Natural killer cell treated with Interleukin-12 subunit alpha and Interleukin-12 subunit beta and Interleukin-15 and Interleukin-18, amount 100 ng/mL, for 72 hours (primary cell): Measurements from ENCODE around the gene UBIAD1. TPM values are rescaled to one million over a fixed set of nuclear protein-coding genes. Genes with fewer than 3 reads are reported as not detected.
"Not testable (repeated sequence)": the region's sequence is repeated elsewhere in the genome, so short reads cannot be mapped to it uniquely, and the experiment has no call there.

ENCODE experiments used
- ATAC-seq, 2 donors: fragments of 150-1000 bp; cut with Tn5 transposase in 1 of 2; sonication (Bioruptor Pico), chemical (Tn5 transposase) in 1 of 2; 2 replicates each; pipeline ENCODE4 v1.10.0; 2021
- DNase-seq: peaks from one replicate; pipeline ENCODE4 v3.0.0; 2022; ENCODE audit warnings: low spot score
- H3K27ac Mint-ChIP-seq, 2 donors: 1 replicate in 1 of 2; 2 replicates in 1 of 2; pipeline ENCODE4 v1.8.0; 2022; ENCODE audit warnings: mixed read lengths in 2 of 2, mild to moderate bottlenecking in 1 of 2, moderate library complexity in 1 of 2
- H3K27me3 Mint-ChIP-seq, 2 donors: 1 replicate in 1 of 2; 2 replicates in 1 of 2; pipeline ENCODE4 v1.8.0; 2022; ENCODE audit warnings: mixed read lengths in 2 of 2
- H3K36me3 Mint-ChIP-seq: one replicate; pipeline ENCODE4 v1.8.0; 2022; ENCODE audit warnings: mixed read lengths
- H3K4me1 Mint-ChIP-seq, 2 donors: 1 replicate in 1 of 2; 2 replicates in 1 of 2; pipeline ENCODE4 v1.8.0; 2022; ENCODE audit warnings: low read depth in 2 of 2, mixed read lengths in 2 of 2, mild to moderate bottlenecking in 1 of 2
- H3K4me3 Mint-ChIP-seq: one replicate; pipeline ENCODE4 v1.8.0; 2022; ENCODE audit warnings: mixed read lengths
- H3K9me3 Mint-ChIP-seq: 2 replicates; pipeline ENCODE4 v1.8.0; 2022; ENCODE audit warnings: mixed read lengths
- total RNA-seq, 2 donors: library from RNA; stranded (reverse); gene quantifications; one replicate each; pipeline ENCODE4 v1.2.3, GENCODE V29; 2022

The UBIAD1 gene
- total RNA-seq, 2 donors from 2014 or later, result 19.0 to 41.8 TPM

- Mint-ChIP-seq H3K9me3 (no peaks in the 10 kb centered on the region), H3K27ac (peak within 1 kb of the TSS; percentile 82 to 97), H3K4me1 (peaks cover 10 to 11% of the 10 kb centered on the region in 2 donors), H3K4me3 (peak within 1 kb of the TSS; percentile 98), H3K36me3 (peaks cover 11% of the 10 kb centered on the region), H3K27me3 (peaks cover 0 to 3% of the 10 kb centered on the region in 2 donors)
- DNase-seq (peak; percentile 98), ATAC-seq (peak; percentile 99)
Measured at GRCh38 chr1:11262171-11263049, 10.6 kb upstream of the UBIAD1 start, which contains the start of gene MTOR. TSS of gene MTOR (minus strand) at chr1:11262551. CDS start at chr1:11259409, 3,142 bp downstream.

GRCh38 chr1:11266268-11267074, 6.5 kb upstream of the UBIAD1 start:
- Mint-ChIP-seq H3K27ac (no peak overlapping the region), H3K9me3 (no peaks in the 10 kb centered on the region), H3K27me3 (peaks cover 0 to 6% of the 10 kb centered on the region in 2 donors), H3K4me1 (peaks cover 8% of the 10 kb centered on the region in 2 donors), H3K4me3 (no peak overlapping the region), H3K36me3 (peaks cover 5% of the 10 kb centered on the region)
- ATAC-seq (no peak), DNase-seq (no peak)

DNA sequence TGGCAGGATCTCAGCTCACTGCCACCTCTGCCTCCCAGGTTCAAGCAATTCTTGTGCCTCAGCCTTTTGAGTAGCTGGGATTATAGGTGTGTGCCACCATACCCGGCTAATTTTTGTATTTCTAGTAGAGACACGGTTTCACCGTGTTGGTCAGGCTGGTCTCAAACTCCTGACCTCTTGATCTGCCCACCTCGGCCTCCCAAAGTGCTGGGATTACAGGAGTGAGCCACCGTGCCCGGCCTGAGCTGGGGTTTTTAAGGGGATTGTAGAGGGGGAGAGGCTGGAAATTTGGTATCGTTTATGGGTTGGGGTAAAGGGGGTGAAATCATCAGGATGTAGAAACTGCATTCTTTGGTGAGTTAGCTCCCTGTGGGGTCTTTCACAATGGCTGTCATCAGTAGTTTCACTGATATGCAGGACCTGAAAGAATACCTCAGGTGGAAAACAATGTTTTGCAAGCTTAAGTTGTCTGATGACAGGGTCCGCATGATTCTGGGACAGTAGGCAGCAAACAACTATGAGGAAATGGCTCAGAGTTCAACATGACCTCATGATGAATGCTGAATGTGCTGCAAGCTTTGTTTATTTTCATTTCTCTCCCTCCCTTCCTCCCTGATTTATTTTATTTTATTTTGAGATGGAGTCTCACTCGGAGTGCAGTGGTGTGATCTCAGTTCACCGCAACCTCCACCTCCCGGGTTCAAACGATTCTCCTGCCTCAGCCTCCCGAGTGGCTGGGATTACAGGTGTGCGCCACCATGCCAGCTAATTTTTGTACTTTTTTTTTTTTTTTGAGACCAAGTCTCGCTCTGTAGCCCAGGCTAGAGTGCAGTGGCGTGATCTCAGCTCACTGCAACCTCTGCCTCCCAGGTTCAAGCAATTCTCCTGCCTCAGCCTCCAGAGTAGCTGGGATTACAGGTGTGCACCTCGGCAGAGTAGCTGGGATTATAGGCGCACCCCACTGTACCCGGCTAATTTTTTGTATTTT, 5.4 kb upstream of the UBIAD1 start:
- not testable (repeated sequence) for H3K27ac Mint-ChIP-seq, H3K4me1 Mint-ChIP-seq, DNase-seq, H3K4me3 Mint-ChIP-seq, H3K9me3 Mint-ChIP-seq, H3K27me3 Mint-ChIP-seq, H3K36me3 Mint-ChIP-seq, ATAC-seq

- peaks cover 12% of the 10 kb centered on the region for H3K36me3 Mint-ChIP-seq
- peaks cover 0 to 1% of the 10 kb centered on the region in 2 donors for H3K27me3 Mint-ChIP-seq
- H3K9me3 Mint-ChIP-seq, result no peaks in the 10 kb centered on the region
- DNase-seq (no peak), ATAC-seq (no peak)
- H3K27ac Mint-ChIP-seq, result peak overlapping the region in 1 of 2 donors; percentile 43
- H3K4me1 Mint-ChIP-seq, result peaks cover 14 to 18% of the 10 kb centered on the region in 2 donors
- peak overlapping the region; percentile 68 for H3K4me3 Mint-ChIP-seq
Measured at GRCh38 chr1:11272544-11272831, 510 bp upstream of the UBIAD1 start.

DNA sequence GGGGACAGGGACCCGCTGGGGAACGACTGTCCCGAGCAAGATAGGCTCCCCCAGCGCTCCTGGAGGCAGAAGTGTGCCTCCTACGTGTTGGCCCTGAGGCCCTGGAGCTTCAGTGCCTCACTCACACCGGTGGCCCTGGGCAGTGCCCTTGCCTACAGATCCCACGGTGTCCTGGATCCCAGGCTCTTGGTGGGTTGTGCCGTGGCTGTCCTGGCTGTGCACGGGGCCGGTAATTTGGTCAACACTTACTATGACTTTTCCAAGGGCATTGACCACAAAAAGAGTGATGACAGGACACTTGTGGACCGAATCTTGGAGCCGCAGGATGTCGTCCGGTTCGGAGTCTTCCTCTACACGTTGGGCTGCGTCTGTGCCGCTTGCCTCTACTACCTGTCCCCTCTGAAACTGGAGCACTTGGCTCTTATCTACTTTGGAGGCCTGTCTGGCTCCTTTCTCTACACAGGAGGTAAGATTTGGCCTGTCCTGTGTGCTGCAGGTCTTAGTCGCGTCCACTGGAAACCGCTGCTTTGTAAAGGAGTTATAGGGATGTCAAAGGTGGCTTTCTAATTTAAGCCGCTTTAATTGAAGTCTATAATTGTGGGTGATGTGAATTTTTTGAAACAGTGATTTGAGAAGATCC, 717 bp downstream of the UBIAD1 start:
- peak; percentile 63 for ATAC-seq

GRCh38 chr1:11279152-11279551, 6.2 kb downstream of the UBIAD1 start:
- Mint-ChIP-seq H3K27me3 (no peaks in the 10 kb centered on the region), H3K36me3 (peaks cover 16% of the 10 kb centered on the region), H3K4me1 (peaks cover 38 to 51% of the 10 kb centered on the region in 2 donors), H3K9me3 (no peaks in the 10 kb centered on the region), H3K27ac (peak overlapping the region in 1 of 2 donors; percentile 36), H3K4me3 (no peak overlapping the region)
- DNase-seq (no peak), ATAC-seq (no peak)

More for the DNA sequence above, 717 bp downstream of the UBIAD1 start:
- no peak for DNase-seq
- Mint-ChIP-seq H3K9me3 (no peaks in the 10 kb centered on the region), H3K27ac (peak overlapping the region; percentile 87), H3K36me3 (peaks cover 12% of the 10 kb centered on the region), H3K4me1 (peaks cover 20 to 21% of the 10 kb centered on the region in 2 donors), H3K27me3 (no peaks in the 10 kb centered on the region), H3K4me3 (peak overlapping the region; percentile 97)

GRCh38 chr1:11279630-11280029, 6.6 kb downstream of the UBIAD1 start:
- peaks cover 16% of the 10 kb centered on the region for H3K36me3 Mint-ChIP-seq
- peak overlapping the region in 1 of 2 donors; percentile 36 for H3K27ac Mint-ChIP-seq
- no peak for ATAC-seq
- no peaks in the 10 kb centered on the region for H3K27me3 Mint-ChIP-seq
- no peak overlapping the region for H3K4me3 Mint-ChIP-seq
- DNase-seq, result no peak
- H3K9me3 Mint-ChIP-seq, result no peaks in the 10 kb centered on the region
- H3K4me1 Mint-ChIP-seq, result peaks cover 38 to 51% of the 10 kb centered on the region in 2 donors

DNA sequence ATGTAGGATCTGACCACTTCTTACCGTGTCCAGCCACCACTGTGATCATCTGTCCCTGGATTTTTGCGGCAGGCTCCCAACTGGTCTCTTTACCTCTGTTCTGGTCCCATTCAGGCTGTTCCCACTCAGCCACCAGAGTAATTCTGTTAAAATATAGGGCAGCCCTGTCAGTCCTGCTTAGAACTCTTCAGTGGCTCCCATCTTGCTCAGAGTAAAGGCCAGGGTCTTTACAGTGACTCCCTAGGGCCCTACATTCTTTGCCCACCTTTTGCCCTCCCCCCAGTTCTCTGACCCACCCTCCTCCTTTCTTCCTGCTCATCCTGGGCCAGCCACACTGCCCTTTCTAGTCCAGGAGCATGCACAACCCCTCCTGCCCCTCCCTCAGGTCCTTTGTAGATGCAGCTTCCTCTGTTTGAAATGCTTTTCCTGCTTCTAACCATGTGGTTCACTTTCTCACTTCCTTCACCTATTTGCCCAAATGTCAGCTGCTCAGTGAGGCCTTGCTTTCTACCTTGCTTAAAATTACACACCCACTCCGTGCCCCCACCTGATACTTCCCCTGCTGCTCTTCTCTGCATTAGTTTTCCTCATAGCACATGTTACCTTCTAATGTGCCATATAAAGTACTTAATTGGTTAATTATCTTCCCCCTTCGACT, 7.8 kb downstream of the UBIAD1 start:
- no peak for ATAC-seq
- no peaks in the 10 kb centered on the region for H3K27me3 Mint-ChIP-seq
- peak overlapping the region; percentile 41 to 56 for H3K27ac Mint-ChIP-seq
- no peaks in the 10 kb centered on the region for H3K9me3 Mint-ChIP-seq
- H3K4me1 Mint-ChIP-seq, result peaks cover 28 to 40% of the 10 kb centered on the region in 2 donors
- no peak overlapping the region for H3K4me3 Mint-ChIP-seq
- peaks cover 7% of the 10 kb centered on the region for H3K36me3 Mint-ChIP-seq
- DNase-seq, result no peak

- no peak for DNase-seq
- Mint-ChIP-seq H3K4me1 (peaks cover 25 to 37% of the 10 kb centered on the region in 2 donors), H3K4me3 (no peak overlapping the region), H3K36me3 (peaks cover 4% of the 10 kb centered on the region), H3K9me3 (no peaks in the 10 kb centered on the region), H3K27me3 (no peaks in the 10 kb centered on the region), H3K27ac (peak overlapping the region; percentile 41 to 56)
- no peak for ATAC-seq
Measured at GRCh38 chr1:11281518-11282331, 8.7 kb downstream of the UBIAD1 start.

- ATAC-seq (no peak), DNase-seq (no peak)
- no peaks in the 10 kb centered on the region for H3K27me3 Mint-ChIP-seq
- no peak overlapping the region for H3K4me3 Mint-ChIP-seq
- H3K36me3 Mint-ChIP-seq, result peaks cover 4% of the 10 kb centered on the region
- H3K4me1 Mint-ChIP-seq, result peaks cover 22 to 33% of the 10 kb centered on the region in 2 donors
- H3K27ac Mint-ChIP-seq, result no peak overlapping the region
- no peaks in the 10 kb centered on the region for H3K9me3 Mint-ChIP-seq
Measured at GRCh38 chr1:11283151-11283550, 10.2 kb downstream of the UBIAD1 start.

DNA sequence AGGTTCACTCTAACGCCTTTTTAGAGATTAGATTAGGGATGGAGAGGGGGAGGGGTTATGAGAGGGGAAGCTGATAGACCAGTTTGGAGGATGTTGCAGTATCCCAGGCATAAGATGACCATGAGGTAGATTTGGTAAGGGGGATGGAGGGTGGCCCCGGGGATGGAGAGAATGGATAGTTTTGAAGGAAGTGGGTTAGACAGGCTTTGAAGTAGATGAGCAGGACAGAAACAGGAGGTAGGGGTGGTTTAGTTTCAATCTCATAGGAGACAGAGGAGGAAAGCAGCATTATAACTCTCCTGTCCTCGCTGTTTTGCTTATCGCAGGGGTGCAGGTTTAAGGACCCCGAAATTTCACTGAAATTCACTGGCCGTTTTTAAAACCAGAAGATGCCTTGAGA, 11.8 kb downstream of the UBIAD1 start:
- Mint-ChIP-seq H3K9me3 (no peaks in the 10 kb centered on the region), H3K27ac (peak overlapping the region in 1 of 2 donors; percentile 18), H3K4me3 (no peak overlapping the region), H3K27me3 (no peaks in the 10 kb centered on the region), H3K4me1 (peaks cover 19 to 28% of the 10 kb centered on the region in 2 donors), H3K36me3 (peaks cover 4% of the 10 kb centered on the region)
- no peak for ATAC-seq
- DNase-seq, result no peak
